Keratinocyte (primary cell): ENCODE results near the gene TTPAL.

Experiments used
- EZH2 ChIP-seq: IDR thresholded peaks from one replicate; pipeline ENCODE4 v1.6.1; 2012; ENCODE audit warnings: inconsistent platforms, mild to moderate bottlenecking, low read length, moderate library complexity
- TF ChIP-seq, protein P1 (sequence below), 3 experiments: IDR thresholded peaks in 1 of 3; conservative IDR thresholded peaks in 1 of 3; optimal IDR thresholded peaks in 1 of 3; 2 replicates in 2 of 3; 3 replicates in 1 of 3; pipeline versions ENCODE3 to v1.5.1; 2011; ENCODE audit warnings: low read length in 3 of 3, mild to moderate bottlenecking in 3 of 3, moderate library complexity in 2 of 3, control low read depth in 1 of 3, inconsistent platforms in 1 of 3; ENCODE audit not compliant: insufficient read depth in 2 of 3; ENCODE audit errors: extremely low read depth in 1 of 3

DNA sequence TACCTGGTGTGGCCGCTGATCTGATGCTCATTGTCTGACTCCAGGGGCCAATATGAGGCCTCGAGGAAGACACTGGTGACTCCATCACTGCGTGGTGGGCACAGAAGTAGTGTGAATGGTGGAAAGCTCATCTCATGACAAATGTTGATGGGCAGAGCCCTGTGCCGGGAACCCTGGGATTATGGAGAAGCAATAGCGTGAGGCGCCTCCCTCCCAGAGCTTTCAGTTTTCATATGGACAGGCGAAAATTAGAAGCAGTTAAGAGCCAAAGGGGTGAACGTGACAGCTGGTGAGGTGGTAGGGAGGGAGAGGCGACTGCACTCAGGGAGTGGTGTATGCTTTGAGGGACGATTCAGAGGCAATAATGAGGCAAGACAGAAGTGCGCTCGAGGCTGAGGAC is 39.3 kb upstream of the TTPAL start:
- TF ChIP-seq, protein P1, sequence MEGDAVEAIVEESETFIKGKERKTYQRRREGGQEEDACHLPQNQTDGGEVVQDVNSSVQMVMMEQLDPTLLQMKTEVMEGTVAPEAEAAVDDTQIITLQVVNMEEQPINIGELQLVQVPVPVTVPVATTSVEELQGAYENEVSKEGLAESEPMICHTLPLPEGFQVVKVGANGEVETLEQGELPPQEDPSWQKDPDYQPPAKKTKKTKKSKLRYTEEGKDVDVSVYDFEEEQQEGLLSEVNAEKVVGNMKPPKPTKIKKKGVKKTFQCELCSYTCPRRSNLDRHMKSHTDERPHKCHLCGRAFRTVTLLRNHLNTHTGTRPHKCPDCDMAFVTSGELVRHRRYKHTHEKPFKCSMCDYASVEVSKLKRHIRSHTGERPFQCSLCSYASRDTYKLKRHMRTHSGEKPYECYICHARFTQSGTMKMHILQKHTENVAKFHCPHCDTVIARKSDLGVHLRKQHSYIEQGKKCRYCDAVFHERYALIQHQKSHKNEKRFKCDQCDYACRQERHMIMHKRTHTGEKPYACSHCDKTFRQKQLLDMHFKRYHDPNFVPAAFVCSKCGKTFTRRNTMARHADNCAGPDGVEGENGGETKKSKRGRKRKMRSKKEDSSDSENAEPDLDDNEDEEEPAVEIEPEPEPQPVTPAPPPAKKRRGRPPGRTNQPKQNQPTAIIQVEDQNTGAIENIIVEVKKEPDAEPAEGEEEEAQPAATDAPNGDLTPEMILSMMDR (optimal IDR thresholded peaks at IDR 0.05 in 1 of 3, IDR thresholded peaks at IDR 0.05 in 1 of 3, conservative IDR thresholded peaks at IDR 0.05 in 1 of 3; ENCODE audit: extremely low read depth in 1 of 3, insufficient read depth in 2 of 3, low read length in 3 of 3), result no peak
- TF ChIP-seq EZH2, result no peak
